OCI-LY7 (cell line): Measurements from ENCODE around the gene KDM3B. TPM values are rescaled to one million over a fixed set of nuclear protein-coding genes. Genes with fewer than 3 reads are reported as not detected.
"Not testable (repeated sequence)": the region's sequence is repeated elsewhere in the genome, so short reads cannot be mapped to it uniquely, and the experiment has no call there.

Experiments
- BruUV-seq: library from RNA; stranded (reverse); fragments of 400-500 nt; replicated peaks from 2 replicates; lab custom pipeline; 2021; lab: Mats Ljungman, UMichigan
- CTCF ChIA-PET: fragments of 300-600 bp; sonication (Branson Sonifier 250); formaldehyde crosslinking; loops from one replicate; lab custom pipeline; 2022; ENCODE audit warnings: antibody characterized with exemption; ENCODE audit not compliant: unreplicated experiment; lab: Charles Lee
- POLR2A ChIA-PET: fragments of 300-600 bp; sonication (Branson Sonifier 250); formaldehyde crosslinking; loops from one replicate; lab custom pipeline; 2022; ENCODE audit warnings: antibody characterized with exemption; lab: Charles Lee
- DNase-seq: peaks from one replicate; pipeline ENCODE4 v3.0.0-alpha.2; 2015; ENCODE audit warnings: low spot score
- H2AFZ ChIP-seq: fragments of 200-600 bp; sonication (generic), shearing (Covaris generic); 2 replicates; pipeline ENCODE4 v1.6.1; 2014; ENCODE audit warnings: mild to moderate bottlenecking, antibody characterized with exemption, low read length, moderate library complexity
- H3K27ac ChIP-seq: fragments of 200-600 bp; sonication (generic); 2 replicates; pipeline ENCODE4 v1.5.1; 2014; ENCODE audit warnings: mixed run types, low read depth, mild to moderate bottlenecking, moderate library complexity, low read length, inconsistent platforms; ENCODE audit not compliant: poor library complexity, severe bottlenecking
- H3K36me3 ChIP-seq: fragments of 200-600 bp; sonication (generic); 2 replicates; pipeline ENCODE4 v1.6.1; 2014; ENCODE audit warnings: mild to moderate bottlenecking, antibody characterized with exemption, low read length, moderate library complexity, mixed read lengths; ENCODE audit not compliant: insufficient read depth
- H3K4me1 ChIP-seq: fragments of 200-600 bp; sonication (generic); 2 replicates; pipeline ENCODE4 v1.5.1; 2014; ENCODE audit warnings: mild to moderate bottlenecking, low read length; ENCODE audit not compliant: insufficient read depth, poor library complexity, severe bottlenecking
- H3K4me2 ChIP-seq: fragments of 200-600 bp; sonication (generic); 2 replicates; pipeline ENCODE4 v1.6.1; 2014; ENCODE audit warnings: mild to moderate bottlenecking, low read length
- H3K4me3 ChIP-seq: fragments of 200-600 bp; sonication (generic); 2 replicates; pipeline ENCODE4 v1.5.1; 2014; ENCODE audit warnings: mild to moderate bottlenecking, low read depth, low read length; ENCODE audit not compliant: poor library complexity, severe bottlenecking
- H3K79me2 ChIP-seq: fragments of 200-600 bp; sonication (generic); 2 replicates; pipeline ENCODE4 v1.6.1; 2016; ENCODE audit warnings: low read depth, mild to moderate bottlenecking, low read length, moderate library complexity, mixed read lengths; ENCODE audit not compliant: insufficient read depth
- H3K9me2 ChIP-seq: fragments of 200-600 bp; sonication (generic); 2 replicates; pipeline ENCODE4 v1.6.1; 2016; ENCODE audit warnings: mild to moderate bottlenecking, low read length, mixed read lengths; ENCODE audit not compliant: insufficient read depth
- H3K9me3 ChIP-seq: fragments of 200-600 bp; sonication (generic); 2 replicates; pipeline ENCODE4 v1.6.1; 2014; ENCODE audit warnings: mild to moderate bottlenecking, mixed run types, low read length, mixed read lengths
- H4K20me1 ChIP-seq: fragments of 200-600 bp; sonication (generic); 2 replicates; pipeline ENCODE4 v1.6.1; 2014; ENCODE audit warnings: mild to moderate bottlenecking, antibody characterized with exemption, low read length, moderate library complexity, mixed read lengths; ENCODE audit not compliant: insufficient read depth
- EZH2phosphoT487 ChIP-seq: fragments of 200-600 bp; sonication (generic); IDR thresholded peaks from 2 replicates; pipeline ENCODE4 v1.6.1; 2018; ENCODE audit warnings: low read depth, borderline replicate concordance, mild to moderate bottlenecking, mixed run types, antibody characterized with exemption, low read length, moderate library complexity, mixed read lengths
- intact Hi-C: fragments of 100-400 bp; cut with micrococcal nuclease; formaldehyde crosslinking; loops from one replicate; pipeline ENCODE4 v1.10.0; 2022; ENCODE audit not compliant: unreplicated experiment
- total RNA-seq, 2 experiments: library from RNA; depleted of rRNA in 1 of 2; stranded (reverse); fragments of >200 nt in 1 of 2; shearing (Covaris generic) in 1 of 2; gene quantifications; 2 replicates each; pipeline ENCODE4 v1.2.3, GENCODE V29; 2014 to 2022
- TF ChIP-seq, protein P1 (sequence below): fragments of 200-600 bp; sonication (generic); conservative IDR thresholded peaks from 2 replicates; pipeline ENCODE4 v1.5.1; 2014; ENCODE audit warnings: mild to moderate bottlenecking, antibody characterized with exemption, low read length, moderate library complexity, mixed read lengths

KDM3B gene
- total RNA-seq, 2 experiments from 2014 or later = 51.1 to 64.8 TPM

DNA sequence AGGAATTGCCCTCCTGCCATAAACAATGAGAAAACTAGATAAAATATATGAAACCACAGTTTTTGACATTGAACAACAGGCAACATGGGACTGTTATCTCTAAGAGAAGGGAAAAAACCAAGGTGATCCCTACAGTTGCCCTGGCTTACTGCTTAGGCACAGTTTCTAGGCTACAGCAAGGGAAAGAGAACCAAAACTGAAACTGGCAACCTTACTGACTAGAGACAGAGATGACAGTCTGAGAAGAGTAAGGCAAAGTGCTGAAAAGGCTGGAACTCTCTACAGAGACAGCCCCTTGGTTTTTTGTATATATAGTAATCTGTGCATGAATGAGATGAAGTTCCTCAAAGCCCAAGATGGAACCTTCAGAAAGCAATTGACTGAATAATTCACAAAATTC lies 50.2 kb downstream of the KDM3B start:
- no peaks in the 10 kb centered on the region for H3K4me1 ChIP-seq
- no TSS peak for BruUV-seq
- H3K4me2 ChIP-seq = no peak overlapping the region
- peaks cover 59% of the 10 kb centered on the region for H3K36me3 ChIP-seq
- no peaks in the 10 kb centered on the region for H3K79me2 ChIP-seq
- no peaks in the 10 kb centered on the region for H3K9me3 ChIP-seq
- H2AFZ ChIP-seq = no peak overlapping the region
- DNase-seq = no peak
- H3K27ac ChIP-seq = no peak overlapping the region
- ChIA-PET POLR2A (no interaction called here), CTCF (interaction anchor here (0.5 kb wide), 1 partner anchor 849 kb away, joined by 3 read pairs; no protein-coding TSS in a partner anchor)
- no peaks in the 10 kb centered on the region for H4K20me1 ChIP-seq
- H3K4me3 ChIP-seq = no peak overlapping the region
- no peak for TF ChIP-seq EZH2phosphoT487
- TF ChIP-seq, protein P1, sequence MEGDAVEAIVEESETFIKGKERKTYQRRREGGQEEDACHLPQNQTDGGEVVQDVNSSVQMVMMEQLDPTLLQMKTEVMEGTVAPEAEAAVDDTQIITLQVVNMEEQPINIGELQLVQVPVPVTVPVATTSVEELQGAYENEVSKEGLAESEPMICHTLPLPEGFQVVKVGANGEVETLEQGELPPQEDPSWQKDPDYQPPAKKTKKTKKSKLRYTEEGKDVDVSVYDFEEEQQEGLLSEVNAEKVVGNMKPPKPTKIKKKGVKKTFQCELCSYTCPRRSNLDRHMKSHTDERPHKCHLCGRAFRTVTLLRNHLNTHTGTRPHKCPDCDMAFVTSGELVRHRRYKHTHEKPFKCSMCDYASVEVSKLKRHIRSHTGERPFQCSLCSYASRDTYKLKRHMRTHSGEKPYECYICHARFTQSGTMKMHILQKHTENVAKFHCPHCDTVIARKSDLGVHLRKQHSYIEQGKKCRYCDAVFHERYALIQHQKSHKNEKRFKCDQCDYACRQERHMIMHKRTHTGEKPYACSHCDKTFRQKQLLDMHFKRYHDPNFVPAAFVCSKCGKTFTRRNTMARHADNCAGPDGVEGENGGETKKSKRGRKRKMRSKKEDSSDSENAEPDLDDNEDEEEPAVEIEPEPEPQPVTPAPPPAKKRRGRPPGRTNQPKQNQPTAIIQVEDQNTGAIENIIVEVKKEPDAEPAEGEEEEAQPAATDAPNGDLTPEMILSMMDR = no peak
- no peaks in the 10 kb centered on the region for H3K9me2 ChIP-seq
- intact Hi-C loops = no loop called here

DNA sequence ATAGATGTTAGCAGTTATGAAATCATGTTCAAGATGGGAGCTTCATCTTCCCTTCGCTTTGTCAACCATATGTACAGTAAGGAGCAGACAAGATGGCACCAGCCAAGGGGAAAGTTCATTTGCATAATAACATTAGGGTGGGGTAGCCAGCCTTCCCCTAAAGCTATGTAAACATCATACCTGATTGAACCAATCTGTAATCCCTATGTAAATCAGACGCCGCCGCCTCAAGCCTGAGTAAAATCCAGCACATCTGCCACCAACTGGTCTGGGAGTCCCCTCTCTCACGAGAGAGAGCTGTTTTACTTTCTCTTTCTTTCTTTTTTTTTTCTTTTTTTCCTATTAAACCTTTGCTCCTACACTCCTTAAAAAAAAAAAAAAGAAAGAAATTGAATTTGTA lies 55.5 kb downstream of the KDM3B start:
- no peaks in the 10 kb centered on the region for H3K79me2 ChIP-seq
- H4K20me1 ChIP-seq = no peaks in the 10 kb centered on the region
- H3K9me2 ChIP-seq = no peaks in the 10 kb centered on the region
- peaks cover 39% of the 10 kb centered on the region for H3K36me3 ChIP-seq
- TF ChIP-seq EZH2phosphoT487 = no peak
- TF ChIP-seq, protein P1 = no peak
- no peak overlapping the region for H2AFZ ChIP-seq
- BruUV-seq = no TSS peak
- no peak overlapping the region for H3K4me3 ChIP-seq
- ChIA-PET POLR2A (no interaction called here), CTCF (no interaction called here)
- intact Hi-C loops = no loop called here
- no peak overlapping the region for H3K27ac ChIP-seq
- no peaks in the 10 kb centered on the region for H3K9me3 ChIP-seq
- H3K4me1 ChIP-seq = no peaks in the 10 kb centered on the region
- DNase-seq = peak; percentile 4
- H3K4me2 ChIP-seq = no peak overlapping the region

DNA sequence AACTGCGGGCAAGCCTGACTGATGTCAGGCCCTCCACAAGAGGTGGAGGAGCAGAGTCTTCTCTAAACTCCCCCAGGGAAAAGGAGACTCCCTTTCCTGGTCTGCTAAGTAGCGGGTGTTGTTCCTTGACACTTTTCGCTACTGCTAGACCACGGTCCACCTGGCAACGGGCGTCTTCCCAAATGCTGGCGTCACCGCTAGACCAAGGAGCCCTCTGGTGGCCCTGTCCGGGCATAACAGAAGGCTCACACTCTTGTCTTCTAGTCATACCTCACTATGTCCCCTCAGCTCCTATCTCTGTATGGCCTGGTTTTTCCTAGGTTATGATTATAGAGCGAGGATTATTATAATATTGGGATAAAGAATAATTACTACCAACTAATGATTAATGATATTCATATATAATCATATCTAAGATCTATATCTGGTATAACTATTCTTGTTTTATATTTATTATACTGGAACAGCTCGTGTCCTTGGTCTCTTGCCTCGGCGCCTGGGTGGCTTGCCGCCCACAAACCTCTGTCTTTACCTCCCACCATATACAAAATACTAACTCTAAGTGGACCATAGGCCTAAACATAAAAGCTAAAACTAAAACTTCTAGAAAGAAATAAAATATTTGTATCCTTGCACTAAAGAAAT lies 58.6 kb downstream of the KDM3B start:
- H3K36me3 ChIP-seq = peaks cover 55% of the 10 kb centered on the region
- CTCF ChIA-PET = interaction anchor here (0.8 kb wide), 1 partner anchor 232 kb away, joined by 3 read pairs; the partner anchor contains the start of gene KIF20A
- H3K4me2 ChIP-seq, H3K4me3 ChIP-seq, H4K20me1 ChIP-seq, H3K79me2 ChIP-seq, BruUV-seq, H3K27ac ChIP-seq, H3K9me2 ChIP-seq, H3K9me3 ChIP-seq, H2AFZ ChIP-seq, H3K4me1 ChIP-seq, POLR2A ChIA-PET: not testable (repeated sequence)
- DNase-seq = peak; percentile 38
- TF ChIP-seq, protein P1 = peak; percentile 60
- intact Hi-C loops = loop anchor here (1.0 kb wide), 1 partner anchor 231 kb away; no protein-coding TSS in a partner anchor
